Esophagus muscularis mucosa (tissue), 3 donors: ENCODE measurements around the gene NELFB.

Experiments
- POLR2A ChIP-seq: fragments of 450-650 bp; IDR thresholded peaks from one replicate; pipeline ENCODE4 v1.6.1; 2017; ENCODE audit warnings: antibody characterized with exemption, moderate library complexity, mild to moderate bottlenecking, low read depth
- TF ChIP-seq, protein P1 (sequence below), 3 experiments: fragments of 200-600 bp in 2 of 3; fragments of 450-650 bp in 1 of 3; sonication (generic) in 2 of 3; IDR thresholded peaks; one replicate each; pipeline ENCODE4 v1.5.1; 2017 to 2019; ENCODE audit warnings: antibody characterized with exemption in 3 of 3, mild to moderate bottlenecking in 2 of 3, moderate library complexity in 1 of 3

DNA sequence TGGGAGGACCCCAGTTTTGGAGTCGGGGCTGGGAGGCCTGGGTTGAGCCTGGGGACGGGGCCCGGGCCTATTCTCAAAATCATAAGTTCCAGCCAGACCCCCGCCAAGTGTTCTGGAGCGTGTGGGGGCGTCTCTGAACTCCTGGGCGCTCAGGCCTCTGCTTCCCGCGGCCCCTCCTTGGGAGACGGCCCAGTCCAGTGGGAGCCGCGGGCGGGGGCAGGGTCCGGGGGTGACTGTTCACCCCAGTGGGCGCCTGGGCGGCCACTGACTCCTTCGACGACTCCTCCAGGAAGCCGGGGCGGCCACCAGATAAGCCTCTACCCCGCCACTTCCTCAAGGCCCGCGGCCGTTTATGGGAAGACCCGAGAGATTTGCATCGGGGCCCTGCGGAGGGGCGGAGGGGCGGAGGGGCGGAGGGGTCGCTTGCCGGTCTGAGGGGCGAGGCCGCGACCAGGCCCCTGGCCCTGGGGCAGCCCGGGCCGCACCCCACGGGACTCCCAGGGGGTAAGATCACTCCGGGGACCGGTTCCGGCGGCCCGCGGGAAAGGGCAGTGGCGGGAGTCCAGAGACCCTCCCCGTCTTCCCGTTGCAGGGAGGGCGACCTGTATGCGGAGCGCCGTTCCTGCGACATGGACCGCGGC is 23.1 kb downstream of the NELFB start:
- TF ChIP-seq, protein P1, sequence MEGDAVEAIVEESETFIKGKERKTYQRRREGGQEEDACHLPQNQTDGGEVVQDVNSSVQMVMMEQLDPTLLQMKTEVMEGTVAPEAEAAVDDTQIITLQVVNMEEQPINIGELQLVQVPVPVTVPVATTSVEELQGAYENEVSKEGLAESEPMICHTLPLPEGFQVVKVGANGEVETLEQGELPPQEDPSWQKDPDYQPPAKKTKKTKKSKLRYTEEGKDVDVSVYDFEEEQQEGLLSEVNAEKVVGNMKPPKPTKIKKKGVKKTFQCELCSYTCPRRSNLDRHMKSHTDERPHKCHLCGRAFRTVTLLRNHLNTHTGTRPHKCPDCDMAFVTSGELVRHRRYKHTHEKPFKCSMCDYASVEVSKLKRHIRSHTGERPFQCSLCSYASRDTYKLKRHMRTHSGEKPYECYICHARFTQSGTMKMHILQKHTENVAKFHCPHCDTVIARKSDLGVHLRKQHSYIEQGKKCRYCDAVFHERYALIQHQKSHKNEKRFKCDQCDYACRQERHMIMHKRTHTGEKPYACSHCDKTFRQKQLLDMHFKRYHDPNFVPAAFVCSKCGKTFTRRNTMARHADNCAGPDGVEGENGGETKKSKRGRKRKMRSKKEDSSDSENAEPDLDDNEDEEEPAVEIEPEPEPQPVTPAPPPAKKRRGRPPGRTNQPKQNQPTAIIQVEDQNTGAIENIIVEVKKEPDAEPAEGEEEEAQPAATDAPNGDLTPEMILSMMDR (IDR thresholded peaks at IDR 0.05), result no peak
- TF ChIP-seq POLR2A, result no peak
